ENCODE data around the gene FOXL3.

FOXL3 gene

DNA sequence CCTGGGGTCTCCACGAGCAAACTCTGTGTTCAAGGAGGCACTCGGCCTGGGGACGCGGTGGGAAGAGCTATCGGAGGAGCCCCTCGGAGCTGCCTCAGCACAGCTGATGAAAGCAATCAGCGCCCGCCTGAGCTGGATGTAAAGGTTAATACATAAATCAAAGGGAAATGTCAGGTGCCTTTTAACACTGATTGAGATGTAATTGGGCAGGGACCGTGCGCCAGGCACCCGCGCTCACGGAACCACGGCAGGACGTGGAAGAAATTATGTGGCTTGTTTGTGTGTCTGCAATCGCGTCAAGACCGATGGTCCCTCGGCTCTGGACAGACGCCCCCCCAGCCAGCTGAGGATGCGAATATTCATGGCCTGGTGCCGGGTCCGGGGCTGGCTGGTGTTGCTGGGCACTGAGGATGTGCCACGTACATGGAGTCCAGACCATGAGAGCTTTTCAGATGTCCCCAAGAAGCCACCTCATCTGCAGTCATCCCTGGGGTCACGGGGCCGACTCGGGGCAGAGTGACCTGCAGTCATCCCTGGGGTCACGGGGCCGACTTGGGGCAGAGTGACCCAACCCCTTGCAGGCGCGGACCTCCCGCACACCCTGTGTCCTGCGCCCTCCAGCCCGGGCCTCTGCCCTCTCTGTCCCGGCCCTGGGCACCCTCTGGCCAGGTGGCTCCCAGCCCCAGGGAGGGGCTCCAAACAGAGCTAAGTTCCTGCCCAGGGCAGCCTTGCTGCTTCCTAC is 15.6 kb downstream of the FOXL3 start:
- H3K4me3 ChIP-seq (ENCODE audit: low read depth, low read length) = no peak overlapping the region
- in situ Hi-C loops (cut with HindIII; ENCODE audit: low sequenced_read_pairs) = no loop called here
- no peak for DNase-seq (ENCODE audit: low read depth, low spot score)

DNA sequence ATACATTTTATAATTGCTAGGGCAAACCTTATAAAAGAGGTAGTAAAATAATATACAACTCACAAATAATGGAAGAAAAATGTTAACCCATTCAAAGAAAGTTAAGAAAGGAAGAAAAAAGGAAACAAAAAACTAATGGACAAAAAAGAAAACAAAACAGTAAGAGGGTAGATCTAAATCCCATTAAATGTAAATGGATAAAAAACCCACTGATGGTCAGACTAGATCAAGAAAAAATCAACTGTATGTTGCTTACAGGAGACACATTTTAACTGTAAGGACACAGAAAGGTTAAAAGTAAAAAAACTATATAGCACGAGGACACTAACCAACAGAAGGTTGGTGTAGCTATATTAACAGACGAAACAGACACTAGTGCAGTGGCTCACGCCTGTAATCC is 18.0 kb downstream of the FOXL3 start:
- TF ChIP-seq, protein P1, sequence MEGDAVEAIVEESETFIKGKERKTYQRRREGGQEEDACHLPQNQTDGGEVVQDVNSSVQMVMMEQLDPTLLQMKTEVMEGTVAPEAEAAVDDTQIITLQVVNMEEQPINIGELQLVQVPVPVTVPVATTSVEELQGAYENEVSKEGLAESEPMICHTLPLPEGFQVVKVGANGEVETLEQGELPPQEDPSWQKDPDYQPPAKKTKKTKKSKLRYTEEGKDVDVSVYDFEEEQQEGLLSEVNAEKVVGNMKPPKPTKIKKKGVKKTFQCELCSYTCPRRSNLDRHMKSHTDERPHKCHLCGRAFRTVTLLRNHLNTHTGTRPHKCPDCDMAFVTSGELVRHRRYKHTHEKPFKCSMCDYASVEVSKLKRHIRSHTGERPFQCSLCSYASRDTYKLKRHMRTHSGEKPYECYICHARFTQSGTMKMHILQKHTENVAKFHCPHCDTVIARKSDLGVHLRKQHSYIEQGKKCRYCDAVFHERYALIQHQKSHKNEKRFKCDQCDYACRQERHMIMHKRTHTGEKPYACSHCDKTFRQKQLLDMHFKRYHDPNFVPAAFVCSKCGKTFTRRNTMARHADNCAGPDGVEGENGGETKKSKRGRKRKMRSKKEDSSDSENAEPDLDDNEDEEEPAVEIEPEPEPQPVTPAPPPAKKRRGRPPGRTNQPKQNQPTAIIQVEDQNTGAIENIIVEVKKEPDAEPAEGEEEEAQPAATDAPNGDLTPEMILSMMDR (IDR thresholded peaks at IDR 0.05; ENCODE audit: low read depth, low read length) = no peak
- H3K4me3 ChIP-seq (ENCODE audit: low read depth, low read length) = no peak overlapping the region
- DNase-seq (ENCODE audit: low read depth, low spot score) = no peak
- in situ Hi-C loops (cut with HindIII; ENCODE audit: low sequenced_read_pairs) = no loop called here

More for the DNA sequence above, 15.6 kb downstream of the FOXL3 start:
- TF ChIP-seq, protein P1 (IDR thresholded peaks at IDR 0.05; ENCODE audit: low read depth, low read length) = no peak

DNA sequence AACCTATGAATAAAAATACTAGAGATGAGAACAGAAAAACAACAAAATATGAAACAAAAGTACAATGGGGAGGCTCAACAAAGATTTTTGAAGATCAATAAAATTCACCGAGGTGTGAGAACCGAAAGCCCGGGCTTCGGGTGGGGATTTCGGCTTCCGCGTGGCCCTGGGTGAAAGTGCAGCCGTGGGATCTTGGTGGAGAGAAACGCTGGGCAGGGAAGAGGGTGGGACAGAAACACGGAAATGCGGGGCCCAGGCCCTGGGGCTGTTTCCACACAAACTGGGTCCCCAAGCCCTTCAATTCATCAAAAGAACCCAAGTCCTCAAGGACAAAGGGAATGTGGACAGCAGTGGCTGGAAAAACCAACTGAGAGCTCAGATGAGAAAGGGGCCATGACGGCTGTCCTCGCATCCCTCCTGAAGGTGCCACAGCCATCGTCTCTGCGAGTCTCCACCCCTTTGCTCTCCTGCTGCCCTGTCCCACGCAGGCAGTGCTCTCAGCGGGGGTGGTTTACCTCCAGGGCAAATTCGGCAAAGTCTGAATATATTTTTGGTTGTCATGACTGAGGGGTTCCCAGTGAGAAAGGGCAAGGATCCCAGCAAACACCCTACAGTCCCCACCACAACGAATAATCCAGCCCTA is 19.7 kb downstream of the FOXL3 start:
- in situ Hi-C loops (cut with HindIII; ENCODE audit: low sequenced_read_pairs) = no loop called here
- no peak overlapping the region for H3K4me3 ChIP-seq (ENCODE audit: low read depth, low read length)
- DNase-seq (ENCODE audit: low read depth, low spot score) = no peak
- TF ChIP-seq, protein P1 (IDR thresholded peaks at IDR 0.05; ENCODE audit: low read depth, low read length) = no peak

DNA sequence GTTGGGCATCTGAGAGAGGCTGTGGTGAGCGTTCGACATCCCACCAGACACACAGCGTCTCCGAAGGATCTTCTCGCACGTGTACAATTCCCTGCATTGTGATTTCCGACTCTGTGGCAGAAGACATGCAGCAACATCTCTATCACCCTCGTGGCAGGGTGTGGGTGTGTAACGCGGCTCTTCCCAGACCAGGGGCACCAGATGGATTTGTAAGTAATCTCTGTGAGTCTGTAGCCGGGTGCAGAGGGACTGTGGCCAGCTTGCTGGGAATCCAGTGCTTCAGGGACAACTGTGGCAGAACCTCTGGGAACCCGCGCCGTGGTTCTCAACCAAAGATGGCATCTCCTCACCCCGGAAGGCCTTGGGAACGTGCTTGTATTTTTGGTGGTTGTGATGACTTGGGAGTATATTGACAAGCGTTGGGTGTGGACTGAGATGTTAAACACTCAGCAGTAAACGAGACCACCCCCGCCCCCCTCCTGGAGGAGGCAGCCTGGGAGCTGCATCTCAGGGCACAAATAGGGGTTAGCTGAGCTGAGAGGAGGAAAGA is 21.2 kb downstream of the FOXL3 start:
- H3K4me3 ChIP-seq (ENCODE audit: low read depth, low read length) = no peak overlapping the region
- in situ Hi-C loops (cut with HindIII; ENCODE audit: low sequenced_read_pairs) = no loop called here
- TF ChIP-seq, protein P1 (IDR thresholded peaks at IDR 0.05; ENCODE audit: low read depth, low read length) = no peak
- no peak for DNase-seq (ENCODE audit: low read depth, low spot score)

DNA sequence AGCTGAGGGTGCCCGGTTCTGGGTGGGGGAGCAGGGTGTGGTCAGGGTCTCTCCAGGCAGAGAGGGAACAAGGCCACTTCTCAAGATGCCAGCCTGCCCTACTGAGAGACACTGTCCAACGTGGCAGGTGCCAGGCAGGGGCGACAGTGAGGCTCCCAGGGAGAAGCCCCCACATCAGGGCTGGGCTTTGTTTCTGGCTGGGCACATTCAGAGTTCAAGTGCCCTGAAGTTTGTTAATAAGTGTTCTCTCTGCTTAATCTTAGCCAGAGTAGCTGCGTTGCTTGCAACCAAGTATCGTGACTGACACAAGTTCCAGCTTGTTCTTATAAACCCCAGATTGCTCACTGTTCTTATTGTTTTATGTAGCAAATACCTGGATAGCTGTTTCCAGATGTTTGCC is 21.8 kb downstream of the FOXL3 start:
- no peak for DNase-seq (ENCODE audit: low read depth, low spot score)
- no peak overlapping the region for H3K4me3 ChIP-seq (ENCODE audit: low read depth, low read length)
- in situ Hi-C loops (cut with HindIII; ENCODE audit: low sequenced_read_pairs) = no loop called here
- TF ChIP-seq, protein P1 (IDR thresholded peaks at IDR 0.05; ENCODE audit: low read depth, low read length) = no peak

DNA sequence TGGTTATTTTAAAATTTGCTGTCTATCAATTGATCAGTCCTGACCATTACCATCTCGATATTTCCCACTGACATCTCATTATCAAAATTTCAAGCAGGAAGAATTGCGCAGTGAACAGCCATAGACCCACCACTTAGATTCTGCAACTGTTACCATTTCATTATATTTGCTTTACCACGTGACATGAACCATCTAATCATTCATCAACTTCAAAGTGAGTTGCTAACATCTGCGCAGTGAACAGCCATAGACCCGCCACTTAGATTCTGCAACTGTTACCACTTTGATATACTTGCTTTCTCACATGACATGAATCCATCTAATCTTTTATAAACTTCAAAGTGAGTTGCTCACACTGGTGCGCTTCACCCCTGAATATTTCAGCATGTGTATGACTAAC is 22.5 kb downstream of the FOXL3 start:
- TF ChIP-seq, protein P1 (IDR thresholded peaks at IDR 0.05; ENCODE audit: low read depth, low read length) = no peak
- in situ Hi-C loops (cut with HindIII; ENCODE audit: low sequenced_read_pairs) = no loop called here
- no peak for DNase-seq (ENCODE audit: low read depth, low spot score)
- no peak overlapping the region for H3K4me3 ChIP-seq (ENCODE audit: low read depth, low read length)

All from astrocyte of the spinal cord (primary cell).